ENCODE results near the gene CENPN. TPM values are rescaled to one million over a fixed set of nuclear protein-coding genes. Genes with fewer than 3 reads are reported as not detected.

Gene CENPN
- polyA plus RNA-seq, 1 donor (not counting 4 experiments of a cell fraction or from before 2014, with no cell fraction given) = 29.2 TPM

GRCh38 chr16:80997964-80998620, 8.9 kb upstream of the CENPN start:
- H3K27me3 ChIP-seq (ENCODE audit: control insufficient read depth, extremely low read depth, insufficient read depth, low read length) = no peaks in the 10 kb centered on the region
- peaks cover 14% of the 10 kb centered on the region for H3K4me1 ChIP-seq (ENCODE audit: control insufficient read depth, extremely low read depth, insufficient read depth, low read length)
- FAIRE-seq (no peak), DNase-seq (ENCODE audit: low read depth, low spot score) (no peak)
- no peak overlapping the region for H3K4me3 ChIP-seq (ENCODE audit: control insufficient read depth in 2 of 3, extremely low read depth in 1 of 3, insufficient read depth in 2 of 3, low read depth in 1 of 3, low read length in 3 of 3)
- H3K36me3 ChIP-seq (ENCODE audit: control insufficient read depth in 2 of 2, extremely low read depth in 1 of 2, insufficient read depth in 2 of 2, low read length in 2 of 2) = peaks cover 0 to 3% of the 10 kb centered on the region in 2 experiments
- no peak overlapping the region for H3K9ac ChIP-seq (ENCODE audit: control insufficient read depth, extremely low read depth, insufficient read depth, low read length)
- H3K9me1 ChIP-seq (ENCODE audit: control insufficient read depth, extremely low read depth, insufficient read depth, low read length) = no peaks in the 10 kb centered on the region
- TF ChIP-seq, protein P1, sequence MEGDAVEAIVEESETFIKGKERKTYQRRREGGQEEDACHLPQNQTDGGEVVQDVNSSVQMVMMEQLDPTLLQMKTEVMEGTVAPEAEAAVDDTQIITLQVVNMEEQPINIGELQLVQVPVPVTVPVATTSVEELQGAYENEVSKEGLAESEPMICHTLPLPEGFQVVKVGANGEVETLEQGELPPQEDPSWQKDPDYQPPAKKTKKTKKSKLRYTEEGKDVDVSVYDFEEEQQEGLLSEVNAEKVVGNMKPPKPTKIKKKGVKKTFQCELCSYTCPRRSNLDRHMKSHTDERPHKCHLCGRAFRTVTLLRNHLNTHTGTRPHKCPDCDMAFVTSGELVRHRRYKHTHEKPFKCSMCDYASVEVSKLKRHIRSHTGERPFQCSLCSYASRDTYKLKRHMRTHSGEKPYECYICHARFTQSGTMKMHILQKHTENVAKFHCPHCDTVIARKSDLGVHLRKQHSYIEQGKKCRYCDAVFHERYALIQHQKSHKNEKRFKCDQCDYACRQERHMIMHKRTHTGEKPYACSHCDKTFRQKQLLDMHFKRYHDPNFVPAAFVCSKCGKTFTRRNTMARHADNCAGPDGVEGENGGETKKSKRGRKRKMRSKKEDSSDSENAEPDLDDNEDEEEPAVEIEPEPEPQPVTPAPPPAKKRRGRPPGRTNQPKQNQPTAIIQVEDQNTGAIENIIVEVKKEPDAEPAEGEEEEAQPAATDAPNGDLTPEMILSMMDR (optimal IDR thresholded peaks at IDR 0.05 in 1 of 3, IDR thresholded peaks at IDR 0.05 in 1 of 3, conservative IDR thresholded peaks at IDR 0.05 in 1 of 3; ENCODE audit: extremely low read depth in 1 of 3, insufficient read depth in 2 of 3, low read length in 3 of 3) = no peak
- TF ChIP-seq EZH2 (IDR thresholded peaks at IDR 0.05; ENCODE audit: low read length) = no peak
- H2AFZ ChIP-seq (ENCODE audit: control insufficient read depth, low read length) = no peak overlapping the region
- dilution Hi-C loops (cut with MboI; ENCODE audit: extremely low pct_ligation_motif_present, low sequenced_read_pairs) = no loop called here
- peaks cover 76% of the 10 kb centered on the region for H3K79me2 ChIP-seq (ENCODE audit: control insufficient read depth, insufficient read depth, low read length)
- no peaks in the 10 kb centered on the region for H3K9me3 ChIP-seq (ENCODE audit: control insufficient read depth, low read depth, low read length)
- no peaks in the 10 kb centered on the region for H4K20me1 ChIP-seq (ENCODE audit: control insufficient read depth, extremely low read depth, insufficient read depth, low read length)
- no peak overlapping the region for H3K27ac ChIP-seq (ENCODE audit: control insufficient read depth, insufficient read depth, low read length)
- H3K4me2 ChIP-seq (ENCODE audit: control insufficient read depth, extremely low read depth, insufficient read depth, low read depth, low read length) = no peak overlapping the region

DNA sequence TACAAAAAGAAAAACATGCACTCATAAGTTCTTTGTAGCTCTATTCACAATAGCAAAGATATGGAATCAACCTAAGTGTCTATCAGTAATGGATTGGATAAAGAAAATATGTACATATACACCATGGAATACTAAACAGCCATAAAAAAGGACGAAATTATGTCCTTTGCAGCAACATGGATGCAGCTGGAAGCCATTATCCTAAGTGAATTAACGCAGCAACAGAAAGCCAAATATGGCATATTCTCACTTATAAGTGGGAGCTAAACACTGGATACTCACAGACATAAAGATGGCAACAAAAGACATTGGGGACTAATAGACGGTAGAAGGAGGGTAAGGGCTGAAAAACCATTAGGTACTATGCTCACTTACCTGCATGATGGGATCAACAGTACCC, 6.1 kb upstream of the CENPN start:
- Histone ChIP-seq H3K27ac (ENCODE audit: control insufficient read depth, insufficient read depth, low read length) (no peak overlapping the region), H3K4me3 (ENCODE audit: control insufficient read depth in 2 of 3, extremely low read depth in 1 of 3, insufficient read depth in 2 of 3, low read depth in 1 of 3, low read length in 3 of 3) (no peak overlapping the region), H3K9me3 (ENCODE audit: control insufficient read depth, low read depth, low read length) (no peaks in the 10 kb centered on the region), H2AFZ (ENCODE audit: control insufficient read depth, low read length) (no peak overlapping the region), H3K9ac (ENCODE audit: control insufficient read depth, extremely low read depth, insufficient read depth, low read length) (no peak overlapping the region), H3K79me2 (ENCODE audit: control insufficient read depth, insufficient read depth, low read length) (peaks cover 93% of the 10 kb centered on the region), H3K4me1 (ENCODE audit: control insufficient read depth, extremely low read depth, insufficient read depth, low read length) (peaks cover 17% of the 10 kb centered on the region), H3K36me3 (ENCODE audit: control insufficient read depth in 2 of 2, extremely low read depth in 1 of 2, insufficient read depth in 2 of 2, low read length in 2 of 2) (peaks cover 0 to 3% of the 10 kb centered on the region in 2 experiments), H3K4me2 (ENCODE audit: control insufficient read depth, extremely low read depth, insufficient read depth, low read depth, low read length) (no peak overlapping the region), H4K20me1 (ENCODE audit: control insufficient read depth, extremely low read depth, insufficient read depth, low read length) (no peaks in the 10 kb centered on the region), H3K27me3 (ENCODE audit: control insufficient read depth, extremely low read depth, insufficient read depth, low read length) (no peaks in the 10 kb centered on the region), H3K9me1 (ENCODE audit: control insufficient read depth, extremely low read depth, insufficient read depth, low read length) (peaks cover 3% of the 10 kb centered on the region)
- no peak for FAIRE-seq
- dilution Hi-C loops (cut with MboI; ENCODE audit: extremely low pct_ligation_motif_present, low sequenced_read_pairs) = no loop called here
- TF ChIP-seq, protein P1 (optimal IDR thresholded peaks at IDR 0.05 in 1 of 3, IDR thresholded peaks at IDR 0.05 in 1 of 3, conservative IDR thresholded peaks at IDR 0.05 in 1 of 3; ENCODE audit: extremely low read depth in 1 of 3, insufficient read depth in 2 of 3, low read length in 3 of 3) = no peak
- no peak for TF ChIP-seq EZH2 (IDR thresholded peaks at IDR 0.05; ENCODE audit: low read length)
- DNase-seq (ENCODE audit: low read depth, low spot score) = no peak

Data from keratinocyte (primary cell).